Fibroblast of lung (primary cell): Measurements from ENCODE around the gene ACBD3. TPM values are rescaled to one million over a fixed set of nuclear protein-coding genes. Genes with fewer than 3 reads are reported as not detected.

ENCODE experiments used
- DNase-seq, 2 donors: peaks; one replicate each; pipeline versions ENCODE4 v3.0.0 to v3.0.0-alpha.2; 2010; ENCODE audit warnings: low read depth in 2 of 2
- H2AFZ ChIP-seq: 2 replicates; pipeline ENCODE4 v1.5.1; 2012; ENCODE audit warnings: low read length, control low read depth, inconsistent platforms
- H3K27ac ChIP-seq: 2 replicates; pipeline ENCODE4 v1.5.1; 2011; ENCODE audit warnings: low read length, control low read depth; ENCODE audit not compliant: insufficient read depth
- H3K27me3 ChIP-seq: 2 replicates; pipeline ENCODE4 v1.5.1; 2011; ENCODE audit warnings: mild to moderate bottlenecking, low read length; ENCODE audit not compliant: control insufficient read depth, insufficient read depth
- H3K36me3 ChIP-seq: 2 replicates; pipeline ENCODE4 v1.5.1; 2011; ENCODE audit warnings: low read length; ENCODE audit not compliant: control insufficient read depth, insufficient read depth
- H3K4me1 ChIP-seq: 2 replicates; pipeline ENCODE4 v1.5.1; 2011; ENCODE audit warnings: low read length; ENCODE audit not compliant: control insufficient read depth, insufficient read depth; ENCODE audit errors: extremely low read depth
- H3K4me2 ChIP-seq: 2 replicates; pipeline ENCODE4 v1.5.1; 2011; ENCODE audit warnings: low read length, control low read depth; ENCODE audit not compliant: insufficient read depth; ENCODE audit errors: extremely low read depth
- H3K4me3 ChIP-seq, 4 experiments: fragments of 200-600 bp in 1 of 4; sonication (generic) in 1 of 4; replicated peaks in 1 of 4; 2 replicates each; pipeline ENCODE4 v1.5.1; 2011 to 2016; ENCODE audit warnings: low read length in 4 of 4, low read depth in 3 of 4, mild to moderate bottlenecking in 3 of 4, control low read depth in 2 of 4, inconsistent platforms in 1 of 4, mixed read lengths in 1 of 4; ENCODE audit not compliant: insufficient read depth in 1 of 4; ENCODE audit errors: control extremely low read depth in 1 of 4
- H3K79me2 ChIP-seq: 2 replicates; pipeline ENCODE4 v1.5.1; 2012; ENCODE audit warnings: mild to moderate bottlenecking, low read length, inconsistent platforms; ENCODE audit not compliant: control insufficient read depth, insufficient read depth
- H3K9ac ChIP-seq: 2 replicates; pipeline ENCODE4 v1.5.1; 2011; ENCODE audit warnings: mild to moderate bottlenecking, low read length, control low read depth; ENCODE audit not compliant: insufficient read depth
- H3K9me3 ChIP-seq: 2 replicates; pipeline ENCODE4 v1.5.1; 2012; ENCODE audit warnings: low read depth, low read length; ENCODE audit not compliant: control insufficient read depth, insufficient read depth
- H4K20me1 ChIP-seq: 2 replicates; pipeline ENCODE4 v1.5.1; 2011; ENCODE audit warnings: low read length; ENCODE audit not compliant: control insufficient read depth, insufficient read depth; ENCODE audit errors: extremely low read depth
- CTCF ChIP-seq, 2 donors: IDR thresholded peaks in 1 of 2; conservative IDR thresholded peaks in 1 of 2; 1 replicate in 1 of 2; 2 replicates in 1 of 2; pipeline ENCODE4 v1.5.1; 2011 to 2012; ENCODE audit warnings: low read length in 2 of 2, control low read depth in 1 of 2, inconsistent platforms in 1 of 2, low read depth in 1 of 2, mild to moderate bottlenecking in 1 of 2
- EZH2 ChIP-seq: IDR thresholded peaks from 2 replicates; pipeline ENCODE4 v1.5.1; 2012; ENCODE audit warnings: low read length, control low read depth, mild to moderate bottlenecking; ENCODE audit errors: missing control alignments
- polyA plus RNA-seq, 2 donors: library from polyadenylated mRNA; depleted of rRNA in 1 of 2; stranded (reverse) in 1 of 2; unstranded in 1 of 2; fragments of >200 nt; gene quantifications; 2 replicates each; pipeline ENCODE4 v1.2.1, GENCODE V29; 2011 to 2012; ENCODE audit warnings: missing spikeins in 1 of 2
- total RNA-seq: library from RNA; depleted of rRNA; stranded (reverse); fragments of >200 nt; gene quantifications from 2 replicates; pipeline ENCODE4 v1.2.1, GENCODE V29; 2014

The ACBD3 gene
- total and polyA plus RNA-seq, 2 donors (not counting 1 experiment from before 2014, with no cell fraction given), result 67.7 to 85.0 TPM

- TF ChIP-seq EZH2, result no peak
- TF ChIP-seq CTCF (conservative IDR thresholded peaks at IDR 0.05 in 1 of 2, IDR thresholded peaks at IDR 0.05 in 1 of 2; ENCODE audit: low read depth in 1 of 2, low read length in 2 of 2), result no peak
- Histone ChIP-seq H3K27me3 (no peaks in the 10 kb centered on the region), H3K79me2 (no peaks in the 10 kb centered on the region), H3K36me3 (no peaks in the 10 kb centered on the region), H3K9me3 (no peaks in the 10 kb centered on the region), H3K9ac (no peak overlapping the region), H2AFZ (no peak overlapping the region), H3K4me2 (no peak overlapping the region), H4K20me1 (no peaks in the 10 kb centered on the region), H3K4me3 (no peak overlapping the region), H3K27ac (no peak overlapping the region), H3K4me1 (no peaks in the 10 kb centered on the region)
- DNase-seq, result no peak
These were observed 24.8 kb upstream of the ACBD3 start for GRCh38 chr1:226211181-226211821.

- Histone ChIP-seq H3K4me2 (no peak overlapping the region), H3K36me3 (no peaks in the 10 kb centered on the region), H2AFZ (no peak overlapping the region), H3K4me1 (no peaks in the 10 kb centered on the region), H3K4me3 (no peak overlapping the region), H3K9me3 (no peaks in the 10 kb centered on the region), H3K79me2 (no peaks in the 10 kb centered on the region), H3K27me3 (no peaks in the 10 kb centered on the region), H3K9ac (no peak overlapping the region), H4K20me1 (no peaks in the 10 kb centered on the region), H3K27ac (no peak overlapping the region)
- DNase-seq, result no peak
- no peak for TF ChIP-seq EZH2
- TF ChIP-seq CTCF (conservative IDR thresholded peaks at IDR 0.05 in 1 of 2, IDR thresholded peaks at IDR 0.05 in 1 of 2; ENCODE audit: low read depth in 1 of 2, low read length in 2 of 2), result no peak
These were observed 24.1 kb upstream of the ACBD3 start for GRCh38 chr1:226210571-226211176.

DNA sequence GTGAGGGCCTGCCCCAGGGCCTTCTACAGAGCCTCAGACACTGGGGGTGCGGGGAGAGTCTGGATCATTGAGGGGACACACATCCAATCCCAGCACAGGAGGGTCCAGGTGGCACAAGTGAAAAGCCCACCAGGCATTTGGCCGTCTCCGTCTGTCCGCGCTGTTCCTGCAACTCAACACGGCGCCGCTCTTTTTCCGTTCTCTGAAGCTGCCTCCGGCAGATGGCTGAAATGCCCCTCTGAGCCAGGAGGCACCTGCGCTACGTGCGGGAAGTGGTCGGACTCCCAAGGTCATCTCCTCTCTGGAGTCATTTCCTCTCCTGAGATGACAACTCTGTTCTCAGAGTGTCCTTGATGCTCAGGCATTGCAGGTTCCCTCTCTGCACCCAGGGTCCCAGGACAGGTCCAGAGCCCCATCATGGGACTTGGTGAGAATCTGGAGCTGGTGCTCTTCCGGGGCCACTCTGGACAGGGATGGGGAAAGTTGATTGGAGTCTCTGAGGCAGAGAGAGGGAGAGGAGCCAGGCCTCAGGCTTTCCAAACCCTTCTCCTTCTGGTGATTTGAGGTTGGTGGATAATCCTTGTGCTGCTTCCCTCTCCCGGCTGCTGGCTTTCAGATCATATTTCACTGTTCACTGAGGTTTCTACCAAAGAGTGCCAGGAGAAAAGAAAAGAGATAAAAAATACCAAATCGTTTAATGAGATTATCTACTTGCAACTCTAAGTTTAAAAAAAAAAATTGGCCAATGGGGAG is 22.9 kb upstream of the ACBD3 start:
- TF ChIP-seq EZH2, result no peak
- TF ChIP-seq CTCF (conservative IDR thresholded peaks at IDR 0.05 in 1 of 2, IDR thresholded peaks at IDR 0.05 in 1 of 2; ENCODE audit: low read depth in 1 of 2, low read length in 2 of 2), result no peak
- Histone ChIP-seq H3K79me2 (no peaks in the 10 kb centered on the region), H3K4me2 (no peak overlapping the region), H3K27me3 (no peaks in the 10 kb centered on the region), H3K4me3 (no peak overlapping the region), H3K36me3 (no peaks in the 10 kb centered on the region), H3K4me1 (no peaks in the 10 kb centered on the region), H3K27ac (no peak overlapping the region), H3K9ac (no peak overlapping the region), H2AFZ (no peak overlapping the region), H3K9me3 (no peaks in the 10 kb centered on the region), H4K20me1 (no peaks in the 10 kb centered on the region)
- DNase-seq, result no peak
